HepG2 (cell line): ENCODE results near the gene CHAF1A. TPM values are rescaled to one million over a fixed set of nuclear protein-coding genes. Genes with fewer than 3 reads are reported as not detected.

ENCODE experiments used
- ATAC-seq: fragments of 200-7000 bp; cut with Tn5 transposase; 3 replicates; pipeline ENCODE4 v1.9.1; 2020; ENCODE audit warnings: mild to moderate bottlenecking, moderate library complexity
- BruUV-seq: library from RNA; stranded (reverse); fragments of 400-500 nt; replicated peaks from 2 replicates; lab custom pipeline; 2021; lab: Mats Ljungman, UMichigan
- CTCF ChIA-PET: fragments of 300-600 bp; formaldehyde crosslinking; extraction: SDS; loops from one replicate; lab custom pipeline; 2021; ENCODE audit warnings: low total read pairs, inconsistent platforms, low intra/inter-chr PET ratio; lab: Yijun Ruan, JAX
- POLR2A ChIA-PET: fragments of 350-600 bp; sonication (Branson Sonifier 250); formaldehyde crosslinking; loops from one replicate; lab custom pipeline; 2020; ENCODE audit warnings: antibody characterized with exemption, inconsistent platforms; lab: Yijun Ruan, JAX
- DNase-seq: peaks from one replicate; pipeline ENCODE4 v3.0.0-alpha.2; 2015; ENCODE audit warnings: low spot score
- FAIRE-seq: peaks from 3 replicates; lab custom pipeline; 2011; peaks lifted over from hg19 to GRCh38; lab: Jason Lieb, UNC
- H2AFZ ChIP-seq: one replicate; pipeline ENCODE4 v1.6.1; 2011; ENCODE audit warnings: low read length, inconsistent platforms
- H3K27ac ChIP-seq: fragments of 300-600 bp; 3 replicates; pipeline ENCODE4 v1.8.0; 2011; ENCODE audit warnings: mixed run types, mild to moderate bottlenecking, mixed read lengths, low read length, inconsistent platforms; ENCODE audit not compliant: insufficient read depth; ENCODE audit errors: extremely low read length
- H3K27me3 ChIP-seq, 2 experiments: fragments of 200-600 bp in 1 of 2; 2 replicates in 1 of 2; 3 replicates in 1 of 2; pipeline versions ENCODE4 v1.6.0 to v1.8.0; 2011; ENCODE audit warnings: low read length in 2 of 2, mild to moderate bottlenecking in 2 of 2, moderate library complexity in 2 of 2, inconsistent platforms in 1 of 2; ENCODE audit not compliant: insufficient read depth in 2 of 2, control insufficient read depth in 1 of 2
- H3K36me3 ChIP-seq, 2 experiments: fragments of 200-600 bp in 1 of 2; replicated peaks in 1 of 2; 2 replicates in 1 of 2; 3 replicates in 1 of 2; pipeline versions ENCODE4 v1.5.1 to v1.8.0; 2011; ENCODE audit warnings: low read length in 2 of 2, inconsistent platforms in 1 of 2; ENCODE audit not compliant: insufficient read depth in 2 of 2, control insufficient read depth in 1 of 2
- H3K4me1 ChIP-seq: 2 replicates; pipeline ENCODE4 v1.5.1; 2012; ENCODE audit warnings: low read length, inconsistent platforms; ENCODE audit not compliant: insufficient read depth
- H3K4me2 ChIP-seq: 2 replicates; pipeline ENCODE4 v1.6.0; 2011; ENCODE audit warnings: low read depth, low read length, inconsistent platforms
- H3K4me3 ChIP-seq, 3 experiments: fragments of 200-600 bp in 1 of 3; sonication (generic), shearing (Covaris generic) in 1 of 3; replicated peaks in 1 of 3; 2 replicates each; pipeline ENCODE4 v1.5.1; 2011 to 2016; ENCODE audit warnings: low read length in 3 of 3, inconsistent platforms in 2 of 3, low read depth in 2 of 3, mild to moderate bottlenecking in 2 of 3, control low read depth in 1 of 3, mixed read lengths in 1 of 3; ENCODE audit not compliant: insufficient read depth in 1 of 3
- H3K79me2 ChIP-seq: one replicate; pipeline ENCODE4 v1.6.1; 2011; ENCODE audit warnings: low read length, inconsistent platforms; ENCODE audit not compliant: insufficient read depth
- H3K9ac ChIP-seq: 2 replicates; pipeline ENCODE4 v1.6.0; 2011; ENCODE audit warnings: mild to moderate bottlenecking, low read depth, low read length, inconsistent platforms; ENCODE audit not compliant: insufficient read depth
- H3K9me3 ChIP-seq: 2 replicates; pipeline ENCODE4 v1.5.1; 2012; ENCODE audit warnings: mild to moderate bottlenecking, low read length
- H4K20me1 ChIP-seq: 2 replicates; pipeline ENCODE4 v1.6.0; 2011; ENCODE audit warnings: inconsistent platforms, mild to moderate bottlenecking, low read length, moderate library complexity; ENCODE audit not compliant: insufficient read depth
- ARID2 ChIP-seq: sonication (generic); formaldehyde crosslinking; IDR thresholded peaks from 2 replicates; pipeline ENCODE4 v1.8.1; 2022; ENCODE audit warnings: mild to moderate bottlenecking, missing genetic modification reagents, borderline replicate concordance
- CEBPG ChIP-seq: IDR thresholded peaks from 2 replicates; pipeline ENCODE4 v1.6.1; 2016
- CREM ChIP-seq, 2 experiments: sonication (generic) in 1 of 2; formaldehyde crosslinking in 1 of 2; IDR thresholded peaks; 2 replicates each; pipeline versions ENCODE4 v1.4.0 to v1.6.1; 2016 to 2020; ENCODE audit warnings: antibody characterized with exemption in 1 of 2, mild to moderate bottlenecking in 1 of 2, missing genetic modification reagents in 1 of 2
- IKZF1 ChIP-seq: fragments of 450-650 bp; IDR thresholded peaks from 2 replicates; pipeline ENCODE4 v1.7.1; 2016
- ONECUT2 ChIP-seq: sonication (generic); formaldehyde crosslinking; IDR thresholded peaks from 2 replicates; pipeline ENCODE4 v1.4.0; 2020; ENCODE audit warnings: missing genetic modification reagents
- POLR2G ChIP-seq: fragments of 200-400 bp; formaldehyde crosslinking; IDR thresholded peaks from 2 replicates; pipeline ENCODE4 v1.6.1; 2018; ENCODE audit warnings: mild to moderate bottlenecking, low read depth, low read length, moderate library complexity
- SUZ12 ChIP-seq: fragments of 150-350 bp; IDR thresholded peaks from 2 replicates; pipeline ENCODE4 v1.6.1; 2014; ENCODE audit warnings: low read depth, low read length
- TARDBP ChIP-seq: sonication (generic); formaldehyde crosslinking; IDR thresholded peaks from 2 replicates; pipeline ENCODE4 v1.8.0; 2022; ENCODE audit warnings: mild to moderate bottlenecking, missing genetic modification reagents
- ZNF562 ChIP-seq: sonication (generic); formaldehyde crosslinking; IDR thresholded peaks from 2 replicates; pipeline ENCODE4 v1.8.0; 2022; ENCODE audit warnings: missing genetic modification reagents, borderline replicate concordance
- ZNF678 ChIP-seq: sonication (generic); formaldehyde crosslinking; IDR thresholded peaks from 2 replicates; pipeline ENCODE4 v1.4.0; 2020; ENCODE audit warnings: mild to moderate bottlenecking, missing genetic modification reagents
- WGBS: methylation state at CpG from one replicate; pipeline ENCODE4 v1.1.6; 2017; ENCODE audit warnings: low lambda C conversion rate; 5-methylcytosine and 5-hydroxymethylcytosine counted together
- in situ Hi-C: cut with HindIII; loops from 2 replicates; pipeline ENCODE4 v1.10.0; 2017; ENCODE audit warnings: low pct_unique_long_range_greater_than_20kb; ENCODE audit not compliant: extremely low pct_ligation_motif_present
- intact Hi-C: fragments of 100-400 bp; cut with micrococcal nuclease; formaldehyde crosslinking; loops from one replicate; pipeline ENCODE4 v1.10.0; 2022; ENCODE audit not compliant: unreplicated experiment
- polyA plus RNA-seq, 8 experiments: library from polyadenylated mRNA; depleted of rRNA in 3 of 8; stranded (reverse) in 7 of 8; unstranded in 1 of 8; fragments of >200 nt; fragmentation: Illumina TruSeq in 4 of 8; extraction: Trizol in 4 of 8; gene quantifications; 2 replicates each; pipeline versions ENCODE4 v1.2.1 to v1.2.3, GENCODE V29; 2011 to 2016; ENCODE audit warnings: low read depth in 4 of 8, missing spikeins in 1 of 8, mixed read lengths in 1 of 8; ENCODE audit not compliant: insufficient read depth in 1 of 8
- total RNA-seq, 5 experiments: library from RNA; depleted of rRNA; stranded (reverse); fragments of >200 nt; fragmentation: Illumina TruSeq; extraction: Trizol; gene quantifications; 2 replicates each; pipeline ENCODE4 v1.2.3, GENCODE V29; 2016; ENCODE audit warnings: low read depth in 1 of 5
- TF ChIP-seq, protein P1 (sequence below): sonication (generic); formaldehyde crosslinking; IDR thresholded peaks from 2 replicates; pipeline ENCODE4 v1.5.0; 2020; ENCODE audit warnings: mild to moderate bottlenecking, missing genetic modification reagents, moderate library complexity
- TF ChIP-seq, protein P2 (sequence below): sonication (generic); formaldehyde crosslinking; IDR thresholded peaks from 2 replicates; pipeline ENCODE4 v1.4.0; 2020; ENCODE audit warnings: missing genetic modification reagents
- TF ChIP-seq, protein P3 (sequence below), 2 experiments: IDR thresholded peaks; 2 replicates each; pipeline ENCODE4 v1.6.1; 2011 to 2012; ENCODE audit warnings: low read length in 2 of 2, borderline replicate concordance in 1 of 2, low read depth in 1 of 2, mild to moderate bottlenecking in 1 of 2, moderate library complexity in 1 of 2
- TF ChIP-seq, protein P4 (sequence below): sonication (generic); formaldehyde crosslinking; IDR thresholded peaks from 2 replicates; pipeline ENCODE4 v1.8.1; 2023; ENCODE audit warnings: mild to moderate bottlenecking, inconsistent platforms, moderate library complexity, missing genetic modification reagents, borderline replicate concordance

CHAF1A gene
- total and polyA plus RNA-seq, 2 of the 13 experiments (the other 11 are each of a cell fraction or from before 2014, with no cell fraction given) = 11.0 to 34.8 TPM

DNA sequence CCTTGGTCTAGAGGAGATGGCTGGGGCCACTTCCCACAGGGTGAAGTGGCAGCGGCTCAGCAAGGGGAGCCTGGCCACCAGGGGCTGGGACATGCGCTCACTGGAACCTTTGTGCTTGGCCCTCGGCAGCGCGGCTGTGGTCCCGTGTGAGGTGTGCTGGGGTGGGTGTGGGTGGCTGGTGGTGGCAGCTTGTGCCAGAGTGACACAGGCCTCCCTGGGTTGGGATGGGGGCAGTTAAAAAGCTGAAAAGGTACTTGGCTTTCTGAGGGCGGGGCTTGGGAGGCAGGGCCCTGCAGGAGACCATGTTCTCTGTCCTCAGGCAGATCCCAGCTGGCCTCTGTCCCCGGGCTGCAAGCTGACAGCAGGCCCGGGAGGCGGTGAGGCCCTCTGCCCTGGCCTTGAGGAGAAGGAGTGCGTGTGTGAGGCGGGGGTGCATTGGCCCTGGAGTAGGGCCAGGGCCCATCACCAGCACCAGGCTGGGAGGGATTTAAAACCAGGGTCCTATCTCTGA lies 41.7 kb upstream of the CHAF1A start:
- BruUV-seq = TSS peak; percentile 37
- ChIA-PET CTCF (no interaction called here), POLR2A (interaction anchor here (2.7 kb wide), 1 partner anchor 18 kb away, joined by 10 read pairs; the partner anchor contains the start of gene MPND)
- H3K79me2 ChIP-seq = no peaks in the 10 kb centered on the region
- intact Hi-C loops (no loop called here), in situ Hi-C loops (no loop called here)
- no peak overlapping the region for H2AFZ ChIP-seq
- H3K36me3 ChIP-seq = peaks cover 22 to 53% of the 10 kb centered on the region in 2 experiments; a peak in 4 of 5 replicates
- no peaks in the 10 kb centered on the region for H3K27me3 ChIP-seq
- no peak for DNase-seq
- no peaks in the 10 kb centered on the region for H4K20me1 ChIP-seq
- WGBS = 86% methylated on average over 10 of the region's 12 CpGs
- FAIRE-seq = no peak
- H3K4me2 ChIP-seq = no peak overlapping the region
- no peak overlapping the region for H3K9ac ChIP-seq
- no peaks in the 10 kb centered on the region for H3K9me3 ChIP-seq
- no peak overlapping the region for H3K4me3 ChIP-seq
- no peaks in the 10 kb centered on the region for H3K4me1 ChIP-seq
- peak; percentile 13 for ATAC-seq
- no peak overlapping the region for H3K27ac ChIP-seq
- TF ChIP-seq, protein P1, sequence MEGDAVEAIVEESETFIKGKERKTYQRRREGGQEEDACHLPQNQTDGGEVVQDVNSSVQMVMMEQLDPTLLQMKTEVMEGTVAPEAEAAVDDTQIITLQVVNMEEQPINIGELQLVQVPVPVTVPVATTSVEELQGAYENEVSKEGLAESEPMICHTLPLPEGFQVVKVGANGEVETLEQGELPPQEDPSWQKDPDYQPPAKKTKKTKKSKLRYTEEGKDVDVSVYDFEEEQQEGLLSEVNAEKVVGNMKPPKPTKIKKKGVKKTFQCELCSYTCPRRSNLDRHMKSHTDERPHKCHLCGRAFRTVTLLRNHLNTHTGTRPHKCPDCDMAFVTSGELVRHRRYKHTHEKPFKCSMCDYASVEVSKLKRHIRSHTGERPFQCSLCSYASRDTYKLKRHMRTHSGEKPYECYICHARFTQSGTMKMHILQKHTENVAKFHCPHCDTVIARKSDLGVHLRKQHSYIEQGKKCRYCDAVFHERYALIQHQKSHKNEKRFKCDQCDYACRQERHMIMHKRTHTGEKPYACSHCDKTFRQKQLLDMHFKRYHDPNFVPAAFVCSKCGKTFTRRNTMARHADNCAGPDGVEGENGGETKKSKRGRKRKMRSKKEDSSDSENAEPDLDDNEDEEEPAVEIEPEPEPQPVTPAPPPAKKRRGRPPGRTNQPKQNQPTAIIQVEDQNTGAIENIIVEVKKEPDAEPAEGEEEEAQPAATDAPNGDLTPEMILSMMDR (CRISPR knock-in tag) = 0 out of 2 replicates have a peak, but pooled peaks have one; percentile 6
- TF ChIP-seq SUZ12 (no peak), CREM (IDR thresholded peaks at IDR 0.05) (no peak), CREM (CRISPR knock-in tag; IDR thresholded peaks at IDR 0.05) (no peak), CEBPG (CRISPR knock-in tag) (no peak), ZNF562 (CRISPR knock-in tag) (no peak), TARDBP (CRISPR knock-in tag) (no peak), ZNF678 (CRISPR knock-in tag) (no peak), ONECUT2 (CRISPR knock-in tag) (no peak), ARID2 (CRISPR knock-in tag) (no peak), POLR2G (0 out of 2 replicates have a peak, but pooled peaks have one; percentile 0), IKZF1 (no peak)
- TF ChIP-seq, protein P2, sequence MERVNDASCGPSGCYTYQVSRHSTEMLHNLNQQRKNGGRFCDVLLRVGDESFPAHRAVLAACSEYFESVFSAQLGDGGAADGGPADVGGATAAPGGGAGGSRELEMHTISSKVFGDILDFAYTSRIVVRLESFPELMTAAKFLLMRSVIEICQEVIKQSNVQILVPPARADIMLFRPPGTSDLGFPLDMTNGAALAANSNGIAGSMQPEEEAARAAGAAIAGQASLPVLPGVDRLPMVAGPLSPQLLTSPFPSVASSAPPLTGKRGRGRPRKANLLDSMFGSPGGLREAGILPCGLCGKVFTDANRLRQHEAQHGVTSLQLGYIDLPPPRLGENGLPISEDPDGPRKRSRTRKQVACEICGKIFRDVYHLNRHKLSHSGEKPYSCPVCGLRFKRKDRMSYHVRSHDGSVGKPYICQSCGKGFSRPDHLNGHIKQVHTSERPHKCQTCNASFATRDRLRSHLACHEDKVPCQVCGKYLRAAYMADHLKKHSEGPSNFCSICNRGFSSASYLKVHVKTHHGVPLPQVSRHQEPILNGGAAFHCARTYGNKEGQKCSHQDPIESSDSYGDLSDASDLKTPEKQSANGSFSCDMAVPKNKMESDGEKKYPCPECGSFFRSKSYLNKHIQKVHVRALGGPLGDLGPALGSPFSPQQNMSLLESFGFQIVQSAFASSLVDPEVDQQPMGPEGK (CRISPR knock-in tag) = no peak
- TF ChIP-seq, protein P3, sequence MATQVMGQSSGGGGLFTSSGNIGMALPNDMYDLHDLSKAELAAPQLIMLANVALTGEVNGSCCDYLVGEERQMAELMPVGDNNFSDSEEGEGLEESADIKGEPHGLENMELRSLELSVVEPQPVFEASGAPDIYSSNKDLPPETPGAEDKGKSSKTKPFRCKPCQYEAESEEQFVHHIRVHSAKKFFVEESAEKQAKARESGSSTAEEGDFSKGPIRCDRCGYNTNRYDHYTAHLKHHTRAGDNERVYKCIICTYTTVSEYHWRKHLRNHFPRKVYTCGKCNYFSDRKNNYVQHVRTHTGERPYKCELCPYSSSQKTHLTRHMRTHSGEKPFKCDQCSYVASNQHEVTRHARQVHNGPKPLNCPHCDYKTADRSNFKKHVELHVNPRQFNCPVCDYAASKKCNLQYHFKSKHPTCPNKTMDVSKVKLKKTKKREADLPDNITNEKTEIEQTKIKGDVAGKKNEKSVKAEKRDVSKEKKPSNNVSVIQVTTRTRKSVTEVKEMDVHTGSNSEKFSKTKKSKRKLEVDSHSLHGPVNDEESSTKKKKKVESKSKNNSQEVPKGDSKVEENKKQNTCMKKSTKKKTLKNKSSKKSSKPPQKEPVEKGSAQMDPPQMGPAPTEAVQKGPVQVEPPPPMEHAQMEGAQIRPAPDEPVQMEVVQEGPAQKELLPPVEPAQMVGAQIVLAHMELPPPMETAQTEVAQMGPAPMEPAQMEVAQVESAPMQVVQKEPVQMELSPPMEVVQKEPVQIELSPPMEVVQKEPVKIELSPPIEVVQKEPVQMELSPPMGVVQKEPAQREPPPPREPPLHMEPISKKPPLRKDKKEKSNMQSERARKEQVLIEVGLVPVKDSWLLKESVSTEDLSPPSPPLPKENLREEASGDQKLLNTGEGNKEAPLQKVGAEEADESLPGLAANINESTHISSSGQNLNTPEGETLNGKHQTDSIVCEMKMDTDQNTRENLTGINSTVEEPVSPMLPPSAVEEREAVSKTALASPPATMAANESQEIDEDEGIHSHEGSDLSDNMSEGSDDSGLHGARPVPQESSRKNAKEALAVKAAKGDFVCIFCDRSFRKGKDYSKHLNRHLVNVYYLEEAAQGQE (IDR thresholded peaks at IDR 0.05; ENCODE audit: borderline replicate concordance in 1 of 2, low read depth in 1 of 2, low read length in 2 of 2) = no peak
- TF ChIP-seq, protein P4, sequence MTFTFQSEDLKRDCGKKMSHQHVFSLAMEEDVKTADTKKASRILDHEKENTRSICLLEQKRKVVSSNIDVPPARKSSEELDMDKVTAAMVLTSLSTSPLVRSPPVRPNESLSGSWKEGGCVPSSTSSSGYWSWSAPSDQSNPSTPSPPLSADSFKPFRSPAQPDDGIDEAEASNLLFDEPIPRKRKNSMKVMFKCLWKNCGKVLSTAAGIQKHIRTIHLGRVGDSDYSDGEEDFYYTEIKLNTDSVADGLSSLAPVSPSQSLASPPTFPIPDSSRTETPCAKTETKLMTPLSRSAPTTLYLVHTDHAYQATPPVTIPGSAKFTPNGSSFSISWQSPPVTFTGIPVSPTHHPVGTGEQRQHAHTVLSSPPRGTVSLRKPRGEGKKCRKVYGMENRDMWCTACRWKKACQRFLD (CRISPR knock-in tag) = no peak
